Measurements from ENCODE around the gene OR4Q3.
"Not testable (repeated sequence)": the region's sequence is repeated elsewhere in the genome, so short reads cannot be mapped to it uniquely, and the experiment has no call there.

GRCh38 chr14:19787318-19787717 is 43.9 kb downstream of the OR4Q3 start:
- not testable (repeated sequence) for TF ChIP-seq CTCF (IDR thresholded peaks at IDR 0.05; ENCODE audit: insufficient read depth, low read depth, low read length); EZH2 (IDR thresholded peaks at IDR 0.05; ENCODE audit: insufficient read depth, low read length)

Measured in astrocyte (in vitro differentiated cells and primary cell).